ENCODE measurements around the gene SRBD1.

Gene SRBD1

DNA sequence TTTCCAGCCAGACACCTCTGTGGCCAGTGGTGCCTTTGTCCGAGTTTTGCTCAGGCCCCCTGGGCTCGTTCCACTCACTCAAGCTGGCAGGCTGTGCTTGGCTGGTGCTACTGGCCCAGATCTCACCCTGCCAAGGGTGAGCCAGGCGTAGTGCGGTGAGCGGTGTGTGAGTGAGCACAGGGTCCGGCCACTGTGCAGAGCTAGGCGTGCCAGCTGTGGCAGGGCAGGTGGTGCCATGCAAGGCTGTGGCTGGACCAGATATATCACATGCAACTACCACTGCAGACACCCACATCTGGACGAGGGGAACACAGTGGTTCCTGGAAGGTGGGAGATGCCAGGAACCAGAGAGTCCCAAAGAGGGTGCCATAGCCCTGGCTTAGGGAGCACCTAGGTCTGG, 70.1 kb downstream of the SRBD1 start:
- DNase-seq: no peak

DNA sequence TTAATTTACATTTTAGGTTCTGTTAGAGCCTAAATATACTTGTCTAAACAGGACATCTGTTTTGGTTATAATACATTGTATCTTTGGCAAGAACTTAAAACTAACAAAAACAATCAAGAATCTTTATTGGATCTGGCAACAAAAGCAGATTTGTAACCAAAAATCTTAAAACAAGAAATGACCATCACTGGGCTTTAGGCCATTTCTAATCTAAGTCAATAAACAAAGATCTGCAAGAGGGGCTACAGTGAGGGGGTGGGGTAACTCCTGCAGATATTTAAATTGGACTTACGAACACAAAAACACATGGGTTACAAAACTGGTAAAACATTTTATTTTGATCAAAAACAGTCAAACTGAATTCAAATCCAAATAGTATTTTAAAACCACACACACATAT, 77.3 kb downstream of the SRBD1 start:
- no peak for DNase-seq

GRCh38 chr2:45532181-45532580, 78.9 kb downstream of the SRBD1 start:
- DNase-seq: no peak

DNA sequence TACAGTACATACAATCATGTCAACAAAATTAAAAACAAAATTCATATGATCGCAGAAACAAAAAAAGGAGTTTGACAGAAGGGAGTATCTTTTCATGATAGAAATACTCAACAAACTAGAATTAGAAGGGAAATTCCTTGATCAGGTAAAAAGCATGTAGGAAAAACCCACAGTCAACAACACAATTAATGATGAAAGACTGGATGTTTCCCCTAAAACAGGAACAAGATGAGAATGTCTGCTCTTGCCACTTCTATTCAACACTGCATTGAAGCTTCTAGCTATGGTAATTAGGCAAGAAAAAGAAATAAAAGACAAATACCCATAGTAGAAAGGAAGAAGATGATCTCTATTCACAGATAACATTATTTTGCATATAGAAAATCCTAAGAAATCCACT, 87.1 kb downstream of the SRBD1 start:
- peak; percentile 37 for DNase-seq

DNA sequence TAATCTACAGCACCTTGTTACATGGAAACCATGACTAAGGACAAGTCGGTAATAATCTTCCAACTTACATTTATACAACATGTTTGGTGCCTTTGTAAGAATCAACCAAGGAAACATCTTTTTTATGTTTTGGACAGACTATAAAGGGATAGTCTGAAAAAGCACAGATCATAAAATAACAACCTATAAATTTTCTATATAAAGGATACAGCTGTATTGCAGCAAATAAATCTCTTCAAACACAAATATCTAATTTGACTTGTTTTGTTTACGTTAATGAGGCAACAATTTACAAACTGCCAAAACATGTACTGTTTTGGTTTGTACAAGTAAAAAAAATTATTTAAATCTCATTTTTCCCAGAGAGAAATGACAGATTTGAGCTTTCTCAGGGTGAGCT, 92.5 kb downstream of the SRBD1 start:
- no peak for DNase-seq

GRCh38 chr2:45510701-45511420, 100.2 kb downstream of the SRBD1 start:
- no peak for DNase-seq

GRCh38 chr2:45506756-45507155, 104.3 kb downstream of the SRBD1 start:
- DNase-seq: no peak

- DNase-seq: no peak
Measured at GRCh38 chr2:45505138-45505537, 105.9 kb downstream of the SRBD1 start.

- peak; percentile 26 for DNase-seq
Measured at GRCh38 chr2:45498661-45499550, 112.2 kb downstream of the SRBD1 start.

DNA sequence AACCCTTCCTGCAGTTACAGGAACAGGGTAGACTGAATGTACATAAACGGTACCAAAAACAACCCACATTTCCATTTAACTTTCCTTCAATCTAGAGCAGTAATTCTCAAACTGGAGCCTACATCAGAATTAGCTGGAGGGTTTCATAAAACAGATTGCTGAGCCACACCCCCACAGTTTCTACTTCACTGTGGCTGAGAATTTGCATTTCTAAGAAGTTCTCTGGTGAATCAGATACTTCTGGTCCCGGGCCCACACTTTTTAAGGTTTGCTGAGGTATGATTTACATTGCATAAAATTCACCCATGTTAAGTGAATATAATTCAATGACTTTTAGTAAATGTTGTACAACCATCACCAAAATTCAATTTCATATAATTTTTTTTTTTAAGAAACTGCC, 113.7 kb downstream of the SRBD1 start:
- DNase-seq: no peak

DNA sequence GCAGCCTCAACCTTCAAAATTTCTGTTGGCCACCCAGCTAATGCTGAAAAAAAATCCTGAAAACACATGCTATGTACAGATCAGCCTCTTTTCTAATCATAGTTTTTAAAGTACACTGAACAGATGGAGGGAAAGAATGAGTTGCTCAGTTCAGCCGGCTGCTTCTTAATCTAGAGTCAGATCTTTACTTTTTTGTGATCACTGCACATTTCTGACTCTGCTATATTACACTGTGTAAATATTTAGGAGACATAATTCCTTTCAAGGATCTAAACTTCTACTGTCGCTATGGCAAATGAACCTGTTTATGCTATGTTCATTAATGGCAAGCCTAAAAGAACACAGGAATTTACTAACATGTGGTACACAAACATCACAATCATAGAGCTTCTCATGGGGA, 114.2 kb downstream of the SRBD1 start:
- DNase-seq: no peak

GRCh38 chr2:45494978-45495293, 116.1 kb downstream of the SRBD1 start:
- DNase-seq: no peak

- DNase-seq: peak; percentile 51
Measured at GRCh38 chr2:45494275-45494977, 116.6 kb downstream of the SRBD1 start.

DNA sequence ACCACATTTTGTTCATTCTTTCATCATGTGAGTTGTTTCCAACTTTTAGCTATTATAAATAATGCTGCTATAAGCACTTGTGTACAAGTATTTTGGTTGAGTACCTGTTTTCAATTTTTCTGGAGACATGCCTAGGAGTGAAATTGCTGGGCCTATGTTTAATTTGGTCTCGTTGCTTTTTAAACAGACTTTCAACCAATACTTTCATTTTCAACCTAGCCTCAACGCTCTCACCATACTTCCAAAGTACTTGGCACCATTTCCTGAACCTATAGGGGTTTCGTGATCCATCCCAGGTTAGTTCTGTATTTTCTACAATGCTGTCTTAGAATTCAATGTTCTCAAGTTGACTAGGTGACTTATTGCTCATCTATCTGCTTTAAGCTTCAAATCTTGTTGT, 126.1 kb downstream of the SRBD1 start:
- no peak for DNase-seq

DNA sequence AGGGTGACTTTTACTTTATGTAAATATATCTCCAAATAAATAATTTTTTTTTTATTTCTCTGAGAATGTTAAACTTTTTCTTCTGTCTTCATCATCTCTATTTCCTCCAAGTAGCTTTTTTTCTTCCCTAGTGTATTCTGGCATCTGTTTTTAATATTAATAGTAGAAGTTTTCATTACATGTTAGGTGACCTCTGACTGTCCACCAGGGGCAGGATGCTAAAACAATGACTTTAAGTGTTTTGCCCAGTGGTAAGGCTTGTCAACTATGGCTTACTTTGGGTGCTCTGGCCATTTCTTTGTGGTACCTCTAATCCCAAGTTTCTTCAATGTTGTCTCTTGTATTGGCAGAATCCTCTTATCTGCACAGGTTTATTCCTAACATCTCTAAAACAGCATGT, 127.1 kb downstream of the SRBD1 start:
- no peak for DNase-seq

DNA sequence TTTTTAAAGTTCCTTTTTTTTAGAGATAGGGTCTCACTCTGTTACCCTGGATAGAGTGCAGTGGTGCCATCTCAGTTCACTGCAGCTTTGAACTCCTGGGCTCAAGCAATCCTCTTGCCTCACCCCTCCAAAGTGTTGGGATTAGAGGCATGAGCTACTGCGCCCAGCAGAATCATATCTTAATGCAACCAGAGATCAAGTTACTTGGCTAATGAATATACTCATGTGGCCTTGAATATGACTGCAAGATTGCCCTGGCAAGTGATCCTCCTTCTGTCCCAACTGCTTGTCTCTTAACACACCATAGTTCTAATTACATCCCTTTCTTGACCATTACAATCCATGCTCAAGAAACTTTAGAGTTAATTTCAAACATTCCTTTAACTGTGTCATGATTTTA, 133.5 kb downstream of the SRBD1 start:
- no peak for DNase-seq

- DNase-seq: no peak
Measured at GRCh38 chr2:45470531-45470930, 140.5 kb downstream of the SRBD1 start.

- DNase-seq: peak; percentile 10
Measured at GRCh38 chr2:45469314-45470099, 141.6 kb downstream of the SRBD1 start.

DNA sequence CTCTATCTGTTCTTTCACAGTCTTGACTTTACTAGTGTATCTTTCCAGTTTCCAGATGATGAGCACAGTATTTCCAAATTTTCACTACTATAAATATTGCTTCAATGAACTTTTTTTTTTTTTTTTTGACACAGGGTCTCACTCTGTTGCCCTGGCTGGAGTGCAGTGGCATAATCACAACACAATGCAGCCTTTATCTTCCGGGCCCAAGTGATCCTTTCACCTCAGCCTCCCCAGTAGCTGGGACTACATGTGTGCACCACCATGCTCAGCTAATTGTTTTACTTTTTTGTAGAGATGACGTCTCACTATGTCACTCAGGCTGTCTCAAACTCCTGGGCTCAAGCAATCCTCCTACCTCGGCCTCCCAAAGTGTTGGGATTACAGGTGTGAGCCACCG, 142.8 kb downstream of the SRBD1 start:
- DNase-seq: no peak

DNA sequence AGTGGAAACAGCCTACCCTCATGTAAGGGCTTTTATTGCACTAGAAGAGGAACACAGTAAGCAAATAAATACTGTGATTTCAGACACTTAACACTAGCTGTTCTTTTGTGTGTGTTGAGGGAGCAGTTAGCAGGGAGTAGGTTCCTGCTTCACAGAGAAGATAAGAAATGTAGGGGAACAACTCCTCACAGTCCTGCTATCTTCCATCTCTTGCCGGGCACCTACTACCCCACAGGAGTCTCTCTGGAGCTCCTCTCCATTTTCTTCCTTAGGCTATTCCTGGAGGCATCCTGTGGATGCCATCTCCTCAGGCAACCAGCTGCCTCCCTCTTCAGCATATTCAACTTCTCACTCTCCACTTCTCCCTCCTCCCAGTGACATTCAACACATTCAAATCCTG, 145.0 kb downstream of the SRBD1 start:
- DNase-seq: no peak

DNA sequence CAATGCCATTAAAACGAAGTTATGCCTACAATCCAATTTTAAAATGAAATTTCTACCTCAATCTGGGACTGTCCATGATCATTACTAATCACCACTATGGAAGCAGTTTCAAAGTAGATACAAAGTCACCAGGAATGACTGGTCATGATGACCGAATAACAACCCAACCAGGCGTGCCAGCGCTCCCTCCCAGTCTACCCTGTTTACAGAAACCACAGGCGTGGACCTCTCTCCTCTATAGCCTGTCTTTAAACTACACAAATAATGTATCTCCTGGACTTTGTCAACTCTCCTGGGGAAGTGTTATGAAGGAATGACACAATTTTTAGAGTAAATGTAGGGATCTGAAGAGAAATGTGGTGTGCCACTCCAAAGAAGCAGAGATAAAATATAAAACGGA, 150.2 kb downstream of the SRBD1 start:
- DNase-seq: no peak

GRCh38 chr2:45459860-45460259, 151.2 kb downstream of the SRBD1 start:
- DNase-seq: no peak

GRCh38 chr2:45458909-45459563, 152.0 kb downstream of the SRBD1 start:
- peak; percentile 30 for DNase-seq

All from inflammatory macrophage treated with lipopolysaccharide for 4 hours (primary cell).